Thyroid gland (tissue), 4 donors: ENCODE data around the gene HCN3.

Experiments
- CTCF ChIP-seq, 6 experiments: fragments of 200-600 bp in 3 of 6; fragments of 450-650 bp in 3 of 6; sonication (generic) in 3 of 6; IDR thresholded peaks; one replicate each; pipeline ENCODE4 v1.5.1; 2016 to 2019; ENCODE audit warnings: antibody characterized with exemption in 6 of 6, mild to moderate bottlenecking in 2 of 6, inconsistent platforms in 1 of 6, moderate library complexity in 1 of 6
- POLR2A ChIP-seq, 2 donors: fragments of 450-650 bp; IDR thresholded peaks; one replicate each; pipeline ENCODE4 v1.6.1; 2017; ENCODE audit warnings: antibody characterized with exemption in 2 of 2, mild to moderate bottlenecking in 2 of 2, moderate library complexity in 1 of 2

- TF ChIP-seq CTCF (IDR thresholded peaks at IDR 0.05) (no peak), POLR2A (IDR thresholded peaks at IDR 0.05) (no peak)
Observed at GRCh38 chr1:155293086-155293749, 16.0 kb downstream of the HCN3 start.
